HCT116 (cell line): ENCODE data around the gene AQP6. TPM values are rescaled to one million over a fixed set of nuclear protein-coding genes. Genes with fewer than 3 reads are reported as not detected.

Experiments used
- ATAC-seq: fragments of 200-7000 bp; cut with Tn5 transposase; 2 replicates; pipeline ENCODE4 v1.9.1; 2020; ENCODE audit warnings: mild to moderate bottlenecking, moderate library complexity
- BruUV-seq: library from RNA; stranded (reverse); fragments of 400-500 nt; replicated peaks from 2 replicates; lab custom pipeline; 2021; lab: Mats Ljungman, UMichigan
- CTCF ChIA-PET: fragments of 300-600 bp; sonication (Branson Sonifier 250); formaldehyde crosslinking; loops from one replicate; lab custom pipeline; 2021; ENCODE audit warnings: antibody characterized with exemption; lab: Charles Lee
- POLR2A ChIA-PET: fragments of 300-600, 350-600 bp; sonication (Branson Sonifier 250); formaldehyde crosslinking; loops from one replicate; lab custom pipeline; 2021; ENCODE audit warnings: antibody characterized with exemption; lab: Charles Lee
- RAD21 ChIA-PET, 2 experiments: fragments of 300-600 bp; sonication (Branson Sonifier 250); formaldehyde crosslinking; loops; one replicate each; lab custom pipeline; 2023; ENCODE audit warnings: low total read pairs in 2 of 2; ENCODE audit not compliant: uncharacterized antibody in 2 of 2, unreplicated experiment in 2 of 2, low non-redundant PET in 1 of 2; lab: Charles Lee
- DNase-seq: peaks from one replicate; pipeline ENCODE4 v3.0.0-alpha.2; 2010; ENCODE audit warnings: low read depth, low spot score
- H2AFZ ChIP-seq: fragments of 200-600 bp; shearing (Covaris generic), sonication (generic); 2 replicates; pipeline ENCODE4 v1.6.1; 2017; ENCODE audit warnings: low read depth, mixed run types, mixed read lengths, antibody characterized with exemption, low read length; ENCODE audit not compliant: poor library complexity, severe bottlenecking
- H3K27ac ChIP-seq: 2 replicates; pipeline ENCODE4 v1.5.1; 2012; ENCODE audit warnings: low read depth, low read length
- H3K27me3 ChIP-seq: fragments of 200-600 bp; sonication (generic); 2 replicates; pipeline ENCODE4 v1.6.1; 2016; ENCODE audit warnings: mixed run types, low read length, mixed read lengths; ENCODE audit not compliant: insufficient read depth
- H3K36me3 ChIP-seq, 2 experiments: fragments of 200-500 bp in 1 of 2; fragments of 200-600 bp in 1 of 2; sonication (Bioruptor generic) in 1 of 2; sonication (generic) in 1 of 2; 2 replicates each; pipeline versions ENCODE4 v1.5.1 to v1.6.1; 2014 to 2016; ENCODE audit warnings: low read length in 2 of 2, inconsistent platforms in 1 of 2, mixed read lengths in 1 of 2, mixed run types in 1 of 2; ENCODE audit not compliant: insufficient read depth in 2 of 2, control insufficient read depth in 1 of 2
- H3K4me1 ChIP-seq, 2 experiments: fragments of 200-600 bp in 1 of 2; sonication (generic) in 1 of 2; 2 replicates each; pipeline versions ENCODE4 v1.5.1 to v1.6.1; 2012 to 2017; ENCODE audit warnings: low read length in 2 of 2, inconsistent platforms in 1 of 2, mild to moderate bottlenecking in 1 of 2, mixed read lengths in 1 of 2, mixed run types in 1 of 2, moderate library complexity in 1 of 2; ENCODE audit not compliant: insufficient read depth in 2 of 2, control insufficient read depth in 1 of 2
- H3K4me2 ChIP-seq: fragments of 200-600 bp; sonication (generic); 2 replicates; pipeline ENCODE4 v1.6.1; 2017; ENCODE audit warnings: mixed run types, low read length, mixed read lengths
- H3K4me3 ChIP-seq, 2 experiments: fragments of 200-600 bp in 1 of 2; sonication (generic) in 1 of 2; replicated peaks in 1 of 2; 2 replicates each; pipeline ENCODE4 v1.5.1; 2011 to 2016; ENCODE audit warnings: low read length in 2 of 2, control low read depth in 1 of 2, low read depth in 1 of 2, mild to moderate bottlenecking in 1 of 2, mixed read lengths in 1 of 2, mixed run types in 1 of 2
- H3K79me2 ChIP-seq: fragments of 200-600 bp; sonication (generic); 2 replicates; pipeline ENCODE4 v1.6.1; 2017; ENCODE audit warnings: mild to moderate bottlenecking, mixed run types, low read length, moderate library complexity, mixed read lengths; ENCODE audit not compliant: insufficient read depth
- H3K9ac ChIP-seq: fragments of 200-600 bp; sonication (generic); 2 replicates; pipeline ENCODE4 v1.6.1; 2016; ENCODE audit warnings: low read length, mixed read lengths
- H3K9me2 ChIP-seq: fragments of 200-600 bp; sonication (generic), shearing (Covaris generic); 2 replicates; pipeline ENCODE4 v1.6.1; 2017; ENCODE audit warnings: mixed run types, mild to moderate bottlenecking, moderate library complexity; ENCODE audit not compliant: insufficient read depth
- H3K9me3 ChIP-seq, 2 experiments: fragments of 200-500 bp in 1 of 2; fragments of 200-600 bp in 1 of 2; sonication (Bioruptor generic) in 1 of 2; sonication (generic) in 1 of 2; 2 replicates each; pipeline ENCODE4 v1.6.1; 2014 to 2017; ENCODE audit warnings: low read length in 2 of 2, mixed read lengths in 2 of 2, inconsistent platforms in 1 of 2, low read depth in 1 of 2, mild to moderate bottlenecking in 1 of 2, mixed run types in 1 of 2, moderate library complexity in 1 of 2; ENCODE audit not compliant: control insufficient read depth in 1 of 2, insufficient read depth in 1 of 2
- H4K20me1 ChIP-seq: fragments of 200-600 bp; sonication (generic), shearing (Covaris generic); 2 replicates; pipeline ENCODE4 v1.6.1; 2017; ENCODE audit warnings: mixed run types, mild to moderate bottlenecking, moderate library complexity; ENCODE audit not compliant: insufficient read depth
- CBX3 ChIP-seq: IDR thresholded peaks from 2 replicates; pipeline ENCODE4 v1.6.1; 2012; ENCODE audit warnings: low read depth
- EGR1 ChIP-seq: IDR thresholded peaks from 2 replicates; pipeline ENCODE4 v1.6.1; 2012; ENCODE audit warnings: low read depth
- ELF1 ChIP-seq: IDR thresholded peaks from 2 replicates; pipeline ENCODE4 v1.6.1; 2012; ENCODE audit warnings: low read depth, borderline replicate concordance
- EZH2 ChIP-seq: fragments of 200-600 bp; sonication (generic); IDR thresholded peaks from 2 replicates; pipeline ENCODE4 v1.6.1; 2017; ENCODE audit warnings: antibody characterized with exemption, mixed run types
- SIN3A ChIP-seq: IDR thresholded peaks from 2 replicates; pipeline ENCODE4 v1.6.1; 2012; ENCODE audit warnings: low read depth
- SP1 ChIP-seq: IDR thresholded peaks from 2 replicates; pipeline ENCODE4 v1.6.1; 2012; ENCODE audit warnings: low read depth
- SRF ChIP-seq: IDR thresholded peaks from 2 replicates; pipeline ENCODE4 v1.6.1; 2012; ENCODE audit warnings: low read depth
- TCF7L2 ChIP-seq: IDR thresholded peaks from 2 replicates; pipeline ENCODE4 v1.7.0; 2011; ENCODE audit warnings: borderline replicate concordance, inconsistent platforms; ENCODE audit not compliant: insufficient read depth, insufficient read length; ENCODE audit errors: extremely low read depth
- ZFX ChIP-seq: fragments of 450-650 bp; IDR thresholded peaks from 2 replicates; pipeline ENCODE4 v1.6.1; 2017
- intact Hi-C: fragments of 100-400 bp; cut with micrococcal nuclease; formaldehyde crosslinking; loops from 2 replicates; pipeline ENCODE4 v1.10.0; 2022
- total RNA-seq: library from RNA; stranded (reverse); gene quantifications from one replicate; pipeline ENCODE4 v1.2.1, GENCODE V29; 2021; ENCODE audit not compliant: unreplicated experiment
- TF ChIP-seq, protein P1 (sequence below): IDR thresholded peaks from 2 replicates; pipeline ENCODE4 v1.6.1; 2011; ENCODE audit warnings: mild to moderate bottlenecking, low read length, moderate library complexity; ENCODE audit not compliant: insufficient replicate concordance; ENCODE audit errors: extremely low read depth

The AQP6 gene
- total RNA-seq, 1 experiment from 2014 or later = not detected

GRCh38 chr12:49939707-49940106, 33.0 kb upstream of the AQP6 start:
- Histone ChIP-seq H3K36me3 (no peaks in the 10 kb centered on the region), H3K79me2 (no peaks in the 10 kb centered on the region), H3K4me1 (no peaks in the 10 kb centered on the region; a peak in 1 of 4 replicates), H3K27ac (no peak overlapping the region), H3K9me2 (no peaks in the 10 kb centered on the region), H3K4me3 (no peak overlapping the region), H3K9me3 (no peaks in the 10 kb centered on the region), H2AFZ (no peak overlapping the region), H3K9ac (no peak overlapping the region), H3K27me3 (no peaks in the 10 kb centered on the region), H4K20me1 (no peaks in the 10 kb centered on the region), H3K4me2 (no peak overlapping the region)
- ChIA-PET CTCF (interaction anchor here (0.6 to 0.9 kb wide), 2 partner anchors 26 to 1278 kb away, joined by 3 to 4 read pairs; partner anchors contain the start of gene POU6F1), POLR2A (no interaction called here), RAD21 (no interaction called here)
- ATAC-seq (no peak), DNase-seq (no peak)
- intact Hi-C loops = no loop called here
- TF ChIP-seq, protein P1, sequence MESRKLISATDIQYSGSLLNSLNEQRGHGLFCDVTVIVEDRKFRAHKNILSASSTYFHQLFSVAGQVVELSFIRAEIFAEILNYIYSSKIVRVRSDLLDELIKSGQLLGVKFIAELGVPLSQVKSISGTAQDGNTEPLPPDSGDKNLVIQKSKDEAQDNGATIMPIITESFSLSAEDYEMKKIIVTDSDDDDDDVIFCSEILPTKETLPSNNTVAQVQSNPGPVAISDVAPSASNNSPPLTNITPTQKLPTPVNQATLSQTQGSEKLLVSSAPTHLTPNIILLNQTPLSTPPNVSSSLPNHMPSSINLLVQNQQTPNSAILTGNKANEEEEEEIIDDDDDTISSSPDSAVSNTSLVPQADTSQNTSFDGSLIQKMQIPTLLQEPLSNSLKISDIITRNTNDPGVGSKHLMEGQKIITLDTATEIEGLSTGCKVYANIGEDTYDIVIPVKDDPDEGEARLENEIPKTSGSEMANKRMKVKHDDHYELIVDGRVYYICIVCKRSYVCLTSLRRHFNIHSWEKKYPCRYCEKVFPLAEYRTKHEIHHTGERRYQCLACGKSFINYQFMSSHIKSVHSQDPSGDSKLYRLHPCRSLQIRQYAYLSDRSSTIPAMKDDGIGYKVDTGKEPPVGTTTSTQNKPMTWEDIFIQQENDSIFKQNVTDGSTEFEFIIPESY = no peak
- TF ChIP-seq TCF7L2 = no peak
- TF ChIP-seq SRF = no peak
- TF ChIP-seq EGR1 = no peak
- TF ChIP-seq SIN3A = no peak
- no peak for TF ChIP-seq ZFX
- no peak for TF ChIP-seq ELF1
- TF ChIP-seq CBX3 = no peak
- no peak for TF ChIP-seq SP1
- TF ChIP-seq EZH2 = no peak
- BruUV-seq = no TSS peak
